Measurements from ENCODE around the gene CTNNA2.

DNA sequence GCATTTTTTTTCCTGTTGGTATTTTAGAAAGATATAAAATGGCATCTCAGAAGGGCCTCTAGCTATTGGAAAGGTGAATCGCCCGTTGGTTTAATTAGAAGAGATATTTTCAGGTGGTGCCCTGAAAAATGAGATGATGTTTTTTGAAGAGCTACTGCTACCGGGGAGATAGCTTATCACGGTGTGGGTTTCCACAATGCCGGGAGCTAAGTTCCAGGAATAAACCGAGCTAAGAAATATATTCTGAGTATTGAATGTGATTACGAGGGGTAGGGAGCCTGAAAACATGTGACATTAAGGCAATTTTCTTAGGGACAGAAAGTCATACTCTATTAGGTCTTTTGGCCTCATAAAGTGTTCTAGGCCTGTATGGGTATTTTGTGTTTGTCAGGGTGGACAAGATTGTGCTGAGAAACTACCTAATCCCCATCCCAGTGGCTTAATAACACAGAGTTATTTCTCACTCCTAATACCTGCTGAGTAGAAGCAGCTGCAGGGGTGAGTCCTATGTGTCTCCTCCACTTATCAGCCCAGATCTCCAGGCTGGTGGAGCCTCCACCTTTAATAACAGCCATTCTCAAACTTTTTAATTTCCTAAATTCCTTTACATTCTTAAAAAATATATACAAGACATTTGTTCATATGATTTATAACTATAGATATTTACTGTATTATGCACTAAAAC lies 641.5 kb downstream of the CTNNA2 start:
- TF ChIP-seq EP300 (IDR thresholded peaks at IDR 0.05; ENCODE audit: borderline replicate concordance), result no peak
- TF ChIP-seq, protein P1, sequence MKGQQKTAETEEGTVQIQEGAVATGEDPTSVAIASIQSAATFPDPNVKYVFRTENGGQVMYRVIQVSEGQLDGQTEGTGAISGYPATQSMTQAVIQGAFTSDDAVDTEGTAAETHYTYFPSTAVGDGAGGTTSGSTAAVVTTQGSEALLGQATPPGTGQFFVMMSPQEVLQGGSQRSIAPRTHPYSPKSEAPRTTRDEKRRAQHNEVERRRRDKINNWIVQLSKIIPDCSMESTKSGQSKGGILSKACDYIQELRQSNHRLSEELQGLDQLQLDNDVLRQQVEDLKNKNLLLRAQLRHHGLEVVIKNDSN (IDR thresholded peaks at IDR 0.05), result no peak
- TF ChIP-seq, protein P2, sequence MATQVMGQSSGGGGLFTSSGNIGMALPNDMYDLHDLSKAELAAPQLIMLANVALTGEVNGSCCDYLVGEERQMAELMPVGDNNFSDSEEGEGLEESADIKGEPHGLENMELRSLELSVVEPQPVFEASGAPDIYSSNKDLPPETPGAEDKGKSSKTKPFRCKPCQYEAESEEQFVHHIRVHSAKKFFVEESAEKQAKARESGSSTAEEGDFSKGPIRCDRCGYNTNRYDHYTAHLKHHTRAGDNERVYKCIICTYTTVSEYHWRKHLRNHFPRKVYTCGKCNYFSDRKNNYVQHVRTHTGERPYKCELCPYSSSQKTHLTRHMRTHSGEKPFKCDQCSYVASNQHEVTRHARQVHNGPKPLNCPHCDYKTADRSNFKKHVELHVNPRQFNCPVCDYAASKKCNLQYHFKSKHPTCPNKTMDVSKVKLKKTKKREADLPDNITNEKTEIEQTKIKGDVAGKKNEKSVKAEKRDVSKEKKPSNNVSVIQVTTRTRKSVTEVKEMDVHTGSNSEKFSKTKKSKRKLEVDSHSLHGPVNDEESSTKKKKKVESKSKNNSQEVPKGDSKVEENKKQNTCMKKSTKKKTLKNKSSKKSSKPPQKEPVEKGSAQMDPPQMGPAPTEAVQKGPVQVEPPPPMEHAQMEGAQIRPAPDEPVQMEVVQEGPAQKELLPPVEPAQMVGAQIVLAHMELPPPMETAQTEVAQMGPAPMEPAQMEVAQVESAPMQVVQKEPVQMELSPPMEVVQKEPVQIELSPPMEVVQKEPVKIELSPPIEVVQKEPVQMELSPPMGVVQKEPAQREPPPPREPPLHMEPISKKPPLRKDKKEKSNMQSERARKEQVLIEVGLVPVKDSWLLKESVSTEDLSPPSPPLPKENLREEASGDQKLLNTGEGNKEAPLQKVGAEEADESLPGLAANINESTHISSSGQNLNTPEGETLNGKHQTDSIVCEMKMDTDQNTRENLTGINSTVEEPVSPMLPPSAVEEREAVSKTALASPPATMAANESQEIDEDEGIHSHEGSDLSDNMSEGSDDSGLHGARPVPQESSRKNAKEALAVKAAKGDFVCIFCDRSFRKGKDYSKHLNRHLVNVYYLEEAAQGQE (IDR thresholded peaks at IDR 0.05; ENCODE audit: low read depth), result no peak
- no peak for TF ChIP-seq CEBPB (IDR thresholded peaks at IDR 0.05)
- no peak for TF ChIP-seq RAD21 (IDR thresholded peaks at IDR 0.05; ENCODE audit: low read depth)
- TF ChIP-seq TAF1 (IDR thresholded peaks at IDR 0.05; ENCODE audit: low read depth), result no peak
- no peak for TF ChIP-seq EGR1 (IDR thresholded peaks at IDR 0.05)
- TF ChIP-seq YY1 (IDR thresholded peaks at IDR 0.05; ENCODE audit: low read depth), result no peak
- no peak for TF ChIP-seq MAX (IDR thresholded peaks at IDR 0.05)
